ENCODE measurements around the gene PPM1J.

The PPM1J gene

DNA sequence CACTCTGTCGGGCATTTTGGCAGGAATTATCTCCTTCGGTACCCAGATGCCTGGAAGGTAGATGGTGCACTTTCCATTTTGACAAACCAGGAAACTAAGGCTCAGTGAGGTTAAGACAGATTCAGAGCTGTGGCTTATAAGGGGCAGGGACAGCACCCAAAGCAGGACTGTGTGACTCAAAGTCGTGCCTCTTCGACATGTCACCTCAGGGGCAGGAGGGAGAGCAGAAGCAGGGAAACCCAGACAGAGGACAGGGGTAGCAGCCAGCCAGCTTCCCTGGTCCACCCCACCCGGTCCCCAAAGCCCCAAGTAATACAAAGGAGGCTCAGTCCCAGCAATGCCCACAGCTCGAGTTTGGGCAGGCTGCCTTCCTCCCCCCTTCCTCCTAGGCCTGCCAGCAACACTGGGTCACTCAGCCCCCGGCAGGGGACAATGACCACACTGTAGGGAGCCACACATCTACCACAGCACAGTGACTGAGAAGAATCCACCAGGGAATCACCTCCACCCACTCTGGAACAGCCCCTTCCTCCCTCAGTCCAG, 10.7 kb downstream of the PPM1J start:
- DNase-seq = peak; percentile 69

GRCh38 chr1:112703706-112704105, 11.4 kb downstream of the PPM1J start:
- no peak for DNase-seq

GRCh38 chr1:112702420-112703261, 12.5 kb downstream of the PPM1J start:
- no peak for DNase-seq

GRCh38 chr1:112702067-112702395, 13.1 kb downstream of the PPM1J start:
- no peak for DNase-seq

- DNase-seq = no peak
Measured at GRCh38 chr1:112701227-112702066, 13.7 kb downstream of the PPM1J start.

DNA sequence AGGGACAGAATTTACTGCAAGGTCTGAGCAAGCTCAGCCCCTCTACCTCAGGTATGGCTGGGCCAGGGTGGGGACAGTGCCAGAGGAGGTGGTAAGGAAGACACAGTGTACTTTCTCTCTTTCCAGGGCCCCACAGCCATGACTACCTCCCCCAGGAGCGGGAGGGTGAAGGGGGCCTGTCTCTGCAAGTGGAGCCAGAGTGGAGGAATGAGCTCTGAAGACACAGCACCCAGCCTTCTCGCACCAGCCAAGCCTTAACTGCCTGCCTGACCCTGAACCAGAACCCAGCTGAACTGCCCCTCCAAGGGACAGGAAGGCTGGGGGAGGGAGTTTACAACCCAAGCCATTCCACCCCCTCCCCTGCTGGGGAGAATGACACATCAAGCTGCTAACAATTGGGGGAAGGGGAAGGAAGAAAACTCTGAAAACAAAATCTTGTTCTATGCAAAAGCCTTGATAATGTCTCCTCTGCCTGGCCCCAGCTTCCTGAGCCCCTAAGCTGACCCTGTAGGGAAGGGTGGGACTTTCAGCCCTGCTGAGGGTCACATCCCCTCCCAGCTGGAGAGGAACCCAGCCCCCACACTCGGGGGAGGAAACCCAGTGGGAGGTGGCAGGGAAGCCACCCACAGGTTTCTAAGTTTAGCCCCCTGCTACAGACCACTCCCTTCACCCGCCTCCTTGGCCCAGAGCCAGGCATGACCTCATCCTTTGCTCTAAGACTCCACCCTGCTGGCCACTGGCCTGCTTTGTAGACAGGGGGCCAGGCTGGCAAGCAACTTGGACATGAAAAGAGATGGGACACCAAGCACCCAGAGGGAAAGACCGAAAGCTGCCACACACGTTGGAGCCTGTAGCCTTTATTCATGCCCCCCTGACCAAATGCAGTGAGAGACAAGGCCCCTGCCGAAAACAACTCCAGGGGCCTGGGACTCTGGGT, 14.6 kb downstream of the PPM1J start:
- peak; percentile 87 for DNase-seq

DNA sequence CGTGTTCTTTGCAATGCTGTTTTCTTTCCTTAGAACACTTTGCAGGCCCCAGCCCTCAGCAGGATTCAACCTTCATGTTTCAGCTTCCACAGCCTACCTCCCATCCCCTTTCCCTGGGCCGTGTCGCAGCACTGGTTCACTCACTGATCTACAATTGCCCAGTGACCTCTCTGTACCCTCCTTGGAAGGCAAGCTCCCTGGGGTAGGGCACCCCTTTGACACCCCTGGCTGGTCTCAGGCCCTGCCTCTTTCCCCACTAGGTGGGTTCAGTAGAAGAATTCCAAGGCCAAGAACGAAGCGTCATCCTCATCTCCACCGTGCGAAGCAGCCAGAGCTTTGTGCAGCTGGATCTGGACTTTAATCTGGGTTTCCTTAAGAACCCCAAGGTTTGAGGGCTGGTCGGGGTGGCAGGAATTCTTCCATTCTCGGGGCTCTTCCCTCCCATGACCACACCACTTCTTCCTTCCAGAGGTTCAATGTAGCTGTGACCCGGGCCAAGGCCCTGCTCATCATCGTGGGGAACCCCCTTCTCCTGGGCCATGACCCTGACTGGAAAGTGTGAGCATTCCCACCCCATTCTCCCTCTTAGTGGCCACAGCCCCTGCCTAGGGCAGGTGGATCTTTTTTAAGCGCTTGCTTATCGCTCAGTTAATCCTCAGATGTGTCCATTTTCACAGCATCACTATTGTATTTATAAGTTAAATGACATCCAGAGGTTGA, 15.5 kb downstream of the PPM1J start:
- DNase-seq = no peak

DNA sequence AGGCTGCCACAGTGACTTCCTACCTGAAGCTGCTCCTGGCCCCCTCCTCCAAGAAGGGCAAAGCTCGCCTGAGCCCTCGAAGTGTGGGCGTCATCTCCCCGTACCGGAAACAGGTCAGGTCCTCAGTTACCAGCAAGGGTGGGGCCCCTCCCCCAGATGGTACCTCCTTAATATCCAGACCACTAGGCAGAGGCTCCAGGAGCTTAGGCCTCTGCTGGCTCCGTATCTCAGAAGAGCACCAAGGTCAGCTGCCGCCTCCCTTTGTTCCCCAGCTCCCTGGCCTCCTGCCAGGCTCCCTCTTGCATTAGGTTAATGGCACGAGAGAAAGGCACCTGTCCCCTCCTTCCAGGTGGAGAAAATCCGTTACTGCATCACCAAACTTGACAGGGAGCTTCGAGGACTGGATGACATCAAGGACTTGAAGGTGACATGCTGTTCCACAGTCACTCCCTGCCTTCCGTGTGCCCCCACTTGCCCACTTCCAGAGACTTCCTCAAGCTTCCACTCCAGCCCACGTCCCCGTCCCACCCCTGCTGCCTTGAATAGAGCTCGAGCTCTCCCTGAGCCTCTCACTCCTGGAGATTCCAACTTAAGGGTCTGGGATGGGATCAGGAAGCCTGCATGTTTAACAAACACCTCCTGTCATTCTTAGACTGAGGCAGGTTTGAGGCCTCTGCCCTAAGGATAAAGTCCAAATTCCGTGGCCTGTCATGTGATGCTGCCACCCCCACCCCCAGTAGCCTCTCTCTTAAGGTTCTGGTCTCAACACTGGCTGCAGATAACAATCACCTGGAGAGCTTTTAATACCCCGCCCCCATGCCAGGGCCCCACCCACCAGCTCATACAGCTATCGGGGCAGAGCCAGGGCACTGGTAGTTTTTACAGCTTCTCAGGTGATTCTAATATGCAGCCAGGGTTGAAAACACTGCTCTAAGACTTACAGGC, 16.5 kb downstream of the PPM1J start:
- no peak for DNase-seq

DNA sequence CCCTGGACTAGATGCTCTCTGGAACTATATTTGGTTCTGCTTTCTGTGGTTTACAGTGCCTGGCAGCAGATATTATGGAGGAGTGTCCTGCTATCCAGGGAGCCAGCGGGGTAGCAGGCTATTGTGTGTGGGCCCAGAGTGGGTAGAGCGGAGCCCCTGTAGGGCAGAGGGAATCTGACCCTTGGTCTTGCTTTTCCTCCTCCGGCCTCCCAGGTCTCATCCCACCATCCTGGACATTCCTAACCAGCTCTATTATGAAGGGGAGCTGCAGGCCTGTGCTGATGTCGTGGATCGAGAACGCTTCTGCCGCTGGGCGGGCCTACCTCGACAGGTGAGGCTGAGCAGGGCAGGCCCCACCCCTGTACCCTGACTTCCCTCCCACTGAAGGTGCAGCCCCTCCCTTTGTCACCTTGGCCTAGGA, 17.3 kb downstream of the PPM1J start:
- no peak for DNase-seq

GRCh38 chr1:112696578-112697314, 18.4 kb downstream of the PPM1J start:
- no peak for DNase-seq

DNA sequence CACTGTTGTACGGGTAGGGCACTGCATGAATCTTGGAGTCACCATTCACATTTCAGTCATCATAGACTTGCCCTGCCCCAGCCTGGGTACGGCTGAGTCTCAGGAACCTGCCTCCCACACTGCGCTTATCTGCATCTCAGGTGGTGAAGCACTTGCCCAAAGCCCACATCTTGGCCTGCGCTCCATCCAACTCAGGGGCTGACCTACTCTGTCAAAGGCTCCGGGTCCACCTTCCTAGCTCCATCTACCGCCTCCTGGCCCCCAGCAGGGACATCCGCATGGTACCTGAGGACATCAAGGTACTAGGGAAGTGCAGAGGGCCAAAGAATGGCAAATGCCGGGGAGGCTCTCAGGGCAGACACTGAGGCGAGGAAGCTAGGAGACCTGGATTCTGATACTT, 19.9 kb downstream of the PPM1J start:
- DNase-seq = no peak

DNA sequence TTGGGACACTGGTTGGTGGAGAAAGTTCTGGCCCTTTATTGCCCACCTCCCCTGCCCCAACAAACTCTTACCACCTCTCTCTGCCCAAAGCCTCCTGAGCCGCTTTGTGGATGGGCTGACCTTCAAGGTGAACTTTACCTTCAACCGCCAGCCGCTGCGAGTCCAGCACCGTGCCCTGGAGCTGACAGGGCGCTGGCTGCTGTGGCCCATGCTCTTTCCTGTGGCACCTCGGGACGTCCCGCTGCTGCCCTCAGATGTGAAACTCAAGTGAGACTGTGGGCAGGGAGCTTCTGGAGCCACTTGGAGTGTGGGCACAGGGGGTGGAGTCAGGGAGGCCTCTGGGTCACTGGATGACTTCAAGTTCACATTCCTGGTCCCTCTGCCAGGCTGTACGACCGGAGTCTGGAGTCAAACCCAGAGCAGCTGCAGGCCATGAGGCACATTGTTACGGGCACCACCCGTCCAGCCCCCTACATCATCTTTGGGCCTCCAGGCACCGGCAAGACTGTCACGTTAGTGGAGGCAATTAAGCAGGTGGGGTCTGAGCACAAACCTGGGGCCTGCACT, 20.7 kb downstream of the PPM1J start:
- DNase-seq = peak; percentile 42

DNA sequence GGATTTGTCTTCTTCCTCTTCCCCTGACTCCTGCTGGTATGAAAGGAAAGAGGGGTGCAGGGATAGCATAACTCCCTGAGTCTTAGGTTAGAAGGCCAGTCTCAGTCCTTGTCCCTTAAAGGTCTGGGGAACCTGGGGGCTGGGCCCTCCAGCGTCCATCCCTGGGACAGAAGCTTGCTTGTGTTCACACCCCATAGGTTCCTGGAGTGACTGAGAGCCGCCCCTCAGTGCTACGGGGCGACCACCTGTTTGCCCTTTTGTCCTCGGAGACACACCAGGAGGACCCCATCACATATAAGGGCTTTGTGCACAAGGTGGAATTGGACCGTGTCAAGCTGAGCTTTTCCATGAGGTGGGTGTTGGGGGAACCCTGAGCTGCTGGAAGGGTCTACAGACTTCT, 21.3 kb downstream of the PPM1J start:
- no peak for DNase-seq

DNA sequence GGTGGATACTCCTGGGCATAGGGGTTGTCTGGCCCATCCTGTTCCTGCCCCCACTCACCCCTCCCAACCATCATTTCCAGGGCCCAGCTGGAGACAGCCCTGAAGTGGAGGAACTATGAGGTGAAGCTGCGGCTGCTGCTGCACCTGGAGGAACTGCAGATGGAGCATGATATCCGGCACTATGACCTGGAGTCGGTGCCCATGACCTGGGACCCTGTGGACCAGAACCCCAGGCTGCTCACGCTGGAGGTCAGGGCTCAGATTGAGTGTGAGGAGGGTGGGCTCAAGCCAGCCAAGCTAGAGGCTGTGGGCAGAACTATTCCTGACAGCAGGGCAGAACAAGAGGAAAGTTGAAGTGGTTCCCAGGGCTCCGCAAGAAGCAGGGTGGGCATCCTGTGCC, 22.5 kb downstream of the PPM1J start:
- no peak for DNase-seq

DNA sequence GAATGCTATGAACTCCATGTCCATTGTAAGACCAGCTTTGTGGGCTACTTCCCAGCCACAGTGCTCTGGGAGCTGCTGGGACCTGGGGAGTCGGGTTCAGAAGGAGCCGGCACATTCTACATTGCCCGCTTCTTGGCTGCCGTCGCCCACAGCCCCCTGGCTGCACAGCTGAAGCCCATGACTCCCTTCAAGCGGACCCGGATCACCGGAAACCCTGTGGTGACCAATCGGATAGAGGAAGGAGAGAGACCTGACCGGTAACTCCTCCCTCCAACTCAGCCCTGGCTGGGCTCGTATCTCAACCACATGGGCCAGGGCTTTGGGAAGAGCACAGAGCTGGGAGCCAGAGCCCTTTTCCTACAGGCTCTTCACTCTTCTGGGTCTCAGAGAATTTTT, 25.3 kb downstream of the PPM1J start:
- DNase-seq = no peak

GRCh38 chr1:112689196-112689841, 25.8 kb downstream of the PPM1J start:
- DNase-seq = no peak

DNA sequence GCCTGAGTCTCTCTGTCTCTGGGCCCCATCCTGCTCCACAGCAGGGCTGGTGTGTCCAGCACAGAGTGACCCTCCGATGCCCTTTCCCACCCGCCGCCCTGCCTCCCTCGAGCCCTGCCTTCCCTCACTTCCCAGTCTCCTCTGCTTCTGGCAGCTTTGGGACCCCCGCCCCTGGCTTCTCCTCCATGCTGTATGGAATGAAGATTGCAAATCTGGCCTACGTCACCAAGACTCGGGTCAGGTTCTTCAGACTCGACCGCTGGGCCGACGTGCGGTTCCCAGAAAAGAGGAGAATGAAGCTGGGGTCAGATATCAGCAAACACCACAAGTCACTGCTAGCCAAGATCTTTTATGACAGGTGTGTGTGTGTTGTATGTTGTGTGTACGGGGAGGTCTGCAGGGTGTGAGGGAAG, 26.3 kb downstream of the PPM1J start:
- DNase-seq = no peak

GRCh38 chr1:112687785-112688496, 27.2 kb downstream of the PPM1J start:
- DNase-seq = no peak

GRCh38 chr1:112687361-112687760, 27.8 kb downstream of the PPM1J start:
- no peak for DNase-seq

All from activated CD8-positive, alpha-beta memory T cell treated with anti-CD3 and anti-CD28 coated beads, Interleukin-2, amount 50 U/mL, for 48 hours (primary cell).